Memory B cell (primary cell): ENCODE data around the gene FGD5.

ENCODE experiments used
- ATAC-seq: fragments of 150-1000 bp; cut with Tn5 transposase; 2 replicates; pipeline ENCODE4 v1.10.0; 2021; ENCODE audit warnings: low read depth, mild to moderate bottlenecking, moderate library complexity
- DNase-seq, 2 donors: peaks; one replicate each; pipeline ENCODE4 v3.0.0; 2022; ENCODE audit warnings: low spot score in 2 of 2
- H3K27ac Mint-ChIP-seq: one replicate; pipeline ENCODE4 v1.8.0; 2022; ENCODE audit warnings: mild to moderate bottlenecking, moderate library complexity, mixed read lengths
- H3K27me3 Mint-ChIP-seq: one replicate; pipeline ENCODE4 v1.8.0; 2022; ENCODE audit warnings: mixed read lengths
- H3K36me3 Mint-ChIP-seq: one replicate; pipeline ENCODE4 v1.8.0; 2022; ENCODE audit warnings: mild to moderate bottlenecking, mixed read lengths
- H3K4me1 Mint-ChIP-seq: one replicate; pipeline ENCODE4 v1.8.0; 2022; ENCODE audit warnings: mixed read lengths
- H3K4me3 Mint-ChIP-seq: one replicate; pipeline ENCODE4 v1.8.0; 2022; ENCODE audit warnings: mild to moderate bottlenecking, moderate library complexity, mixed read lengths
- H3K9me3 Mint-ChIP-seq: one replicate; pipeline ENCODE4 v1.8.0; 2022; ENCODE audit warnings: mixed read lengths

The FGD5 gene

DNA sequence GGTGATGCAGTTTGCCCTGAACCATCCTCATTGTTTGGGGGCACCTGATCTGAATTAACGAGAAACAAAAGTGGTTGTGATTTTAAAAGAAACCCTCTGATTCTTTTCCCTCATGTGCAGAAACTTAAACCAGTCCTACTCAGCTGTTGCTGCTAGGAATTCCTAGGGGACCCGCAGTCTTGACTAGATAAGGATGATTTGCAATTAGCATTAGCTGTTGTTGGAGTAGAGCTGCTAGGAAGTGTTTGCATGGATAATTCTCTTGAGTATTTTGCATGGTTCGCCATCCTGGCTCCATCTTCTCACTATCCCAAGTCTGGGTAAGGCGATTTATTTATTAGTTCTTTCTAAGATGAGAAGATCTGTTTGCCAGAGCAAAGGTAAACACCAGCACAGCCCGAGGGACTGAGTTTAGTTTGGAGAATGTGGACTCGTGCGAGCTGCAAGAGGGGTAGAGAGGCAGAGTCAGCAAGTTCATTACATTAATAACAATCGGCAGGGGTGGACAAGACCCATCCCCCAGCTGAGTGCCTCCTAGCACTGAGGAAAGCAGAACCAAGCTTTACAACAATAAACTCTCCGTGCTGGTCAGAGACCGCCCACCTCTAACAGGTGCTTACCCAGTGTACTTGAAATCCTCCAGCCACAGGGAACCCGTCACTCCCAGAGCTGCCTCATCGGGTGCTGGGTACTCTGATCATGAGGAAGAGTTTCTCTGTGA, 4.1 kb downstream of the FGD5 start:
- Mint-ChIP-seq H3K27ac (no peak overlapping the region), H3K27me3 (peaks cover 25% of the 10 kb centered on the region), H3K4me1 (no peaks in the 10 kb centered on the region), H3K4me3 (no peak overlapping the region), H3K9me3 (no peaks in the 10 kb centered on the region), H3K36me3 (no peaks in the 10 kb centered on the region)
- ATAC-seq (no peak), DNase-seq (no peak)

DNA sequence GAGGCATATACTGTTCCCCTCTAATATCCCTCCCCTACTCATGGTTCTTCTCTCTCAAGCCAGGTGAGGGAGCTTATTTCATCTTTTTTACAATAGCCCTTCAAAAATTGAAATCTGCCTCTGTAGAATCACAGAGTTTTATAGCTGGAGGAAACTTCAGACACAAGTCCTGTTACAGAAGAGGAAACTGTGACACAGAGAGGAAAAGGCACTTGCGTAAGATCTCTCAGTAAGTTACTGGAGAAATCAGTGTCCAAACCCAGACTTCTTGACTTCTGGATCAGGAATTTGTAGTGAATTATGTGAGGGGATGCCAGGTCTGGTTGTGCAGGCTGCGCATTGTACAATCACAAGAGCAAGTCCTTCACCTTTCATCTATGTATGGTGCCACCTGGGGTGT, 4.6 kb downstream of the FGD5 start:
- Mint-ChIP-seq H3K4me3 (no peak overlapping the region), H3K9me3 (no peaks in the 10 kb centered on the region), H3K27ac (no peak overlapping the region), H3K36me3 (no peaks in the 10 kb centered on the region), H3K4me1 (no peaks in the 10 kb centered on the region), H3K27me3 (peaks cover 26% of the 10 kb centered on the region)
- DNase-seq = no peak
- ATAC-seq = no peak

DNA sequence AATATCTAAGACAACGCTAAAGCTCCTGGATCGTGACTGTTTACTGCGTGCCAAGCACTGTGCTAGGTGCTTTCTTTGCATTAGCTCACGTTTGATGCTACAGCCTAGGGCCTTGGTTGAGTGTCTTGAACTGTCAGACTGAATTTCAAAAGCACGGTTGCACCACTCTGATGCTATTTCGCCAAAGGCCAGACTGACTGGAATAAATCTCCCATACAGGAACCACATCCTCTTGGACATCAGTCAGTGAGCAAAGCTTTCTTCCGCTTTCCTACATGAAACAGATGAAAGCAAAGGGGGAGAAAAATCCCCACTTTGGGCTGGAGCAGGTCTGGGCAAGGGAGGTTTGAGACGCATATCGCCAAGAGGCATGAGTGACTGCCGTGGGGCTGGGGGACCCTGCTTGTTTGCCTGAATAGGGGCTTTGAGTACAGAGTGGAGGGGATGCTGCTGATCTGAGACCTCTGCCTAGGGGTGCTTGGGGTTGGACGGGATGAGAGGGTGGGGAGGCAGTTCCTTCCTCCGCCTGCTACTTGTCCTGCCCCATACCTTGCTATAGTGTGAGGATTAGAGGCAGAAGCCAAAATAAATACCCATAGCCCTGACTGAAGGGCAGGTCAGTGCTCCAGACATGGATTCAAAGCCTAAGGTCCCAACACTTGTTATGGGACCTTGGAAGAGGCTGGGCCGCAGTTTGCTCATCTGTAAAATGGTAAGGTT, 5.3 kb downstream of the FGD5 start:
- no peak for DNase-seq
- H3K9me3 Mint-ChIP-seq = no peaks in the 10 kb centered on the region
- H3K4me1 Mint-ChIP-seq = no peaks in the 10 kb centered on the region
- peaks cover 29% of the 10 kb centered on the region for H3K27me3 Mint-ChIP-seq
- no peak overlapping the region for H3K4me3 Mint-ChIP-seq
- no peak overlapping the region for H3K27ac Mint-ChIP-seq
- ATAC-seq = no peak
- H3K36me3 Mint-ChIP-seq = no peaks in the 10 kb centered on the region

DNA sequence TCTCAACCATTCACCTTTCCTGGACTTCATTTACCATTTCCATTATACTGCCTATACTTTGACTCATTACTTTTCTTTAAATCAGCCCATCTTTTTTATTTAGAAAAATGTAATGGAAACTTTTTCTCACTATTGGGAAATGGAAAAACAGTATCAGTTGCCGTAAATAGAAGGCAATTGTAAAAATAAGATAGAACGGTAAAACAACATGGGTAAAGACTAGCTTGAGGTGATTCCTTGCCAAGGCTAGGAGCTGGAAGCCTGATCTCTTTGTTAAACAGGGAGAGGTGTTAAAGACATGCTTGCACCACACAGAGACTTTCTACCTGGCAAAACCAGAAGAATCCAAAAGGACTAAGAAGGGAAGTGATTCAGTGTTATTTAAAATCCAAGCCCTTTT, 5.9 kb downstream of the FGD5 start:
- H3K27me3 Mint-ChIP-seq = peaks cover 27% of the 10 kb centered on the region
- H3K36me3 Mint-ChIP-seq = no peaks in the 10 kb centered on the region
- no peak for DNase-seq
- no peaks in the 10 kb centered on the region for H3K4me1 Mint-ChIP-seq
- no peak overlapping the region for H3K27ac Mint-ChIP-seq
- ATAC-seq = no peak
- no peak overlapping the region for H3K4me3 Mint-ChIP-seq
- H3K9me3 Mint-ChIP-seq = no peaks in the 10 kb centered on the region

DNA sequence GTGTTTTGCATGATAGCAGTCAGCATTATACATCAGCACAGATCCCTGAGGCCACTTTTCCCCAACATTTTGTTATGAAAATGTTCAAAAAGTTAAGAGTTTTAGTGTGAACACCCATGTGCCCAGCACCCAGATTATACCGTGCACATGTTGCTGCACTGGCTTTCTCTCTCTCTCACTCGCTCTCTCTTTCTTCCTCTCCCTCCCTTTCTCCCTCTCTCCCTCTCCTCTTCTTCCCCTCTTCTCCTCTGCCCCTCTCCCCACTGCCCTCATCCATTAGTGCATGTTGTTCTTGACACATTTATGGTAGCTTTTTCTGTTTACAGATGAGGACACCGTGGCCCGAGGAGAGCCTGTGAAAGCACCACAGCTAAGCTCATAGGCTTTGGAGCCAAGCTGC, 7.3 kb downstream of the FGD5 start:
- peaks cover 31% of the 10 kb centered on the region for H3K27me3 Mint-ChIP-seq
- no peak overlapping the region for H3K27ac Mint-ChIP-seq
- no peaks in the 10 kb centered on the region for H3K9me3 Mint-ChIP-seq
- ATAC-seq = no peak
- H3K4me1 Mint-ChIP-seq = no peaks in the 10 kb centered on the region
- no peak overlapping the region for H3K4me3 Mint-ChIP-seq
- DNase-seq = no peak
- H3K36me3 Mint-ChIP-seq = no peaks in the 10 kb centered on the region

DNA sequence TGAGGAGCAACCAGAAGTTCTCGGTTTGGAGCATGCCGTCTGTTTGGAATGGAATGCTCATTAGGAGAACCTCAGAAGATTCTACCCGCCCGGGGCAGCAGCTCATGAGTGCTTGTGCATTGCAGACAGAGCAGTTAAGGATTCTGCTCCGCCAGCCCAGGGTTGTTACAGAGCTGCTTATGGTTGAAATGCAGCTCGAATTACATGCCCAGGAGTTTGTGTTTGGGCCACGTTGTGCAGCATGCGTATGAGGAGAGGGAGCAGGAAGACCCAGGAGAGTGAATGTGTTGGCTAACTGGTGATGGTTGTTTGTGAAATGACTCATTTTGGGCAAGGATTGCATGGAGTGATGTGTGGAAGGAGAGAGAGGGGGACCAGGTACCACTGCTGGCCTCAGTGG, 9.0 kb downstream of the FGD5 start:
- Mint-ChIP-seq H3K9me3 (no peaks in the 10 kb centered on the region), H3K36me3 (no peaks in the 10 kb centered on the region), H3K4me3 (no peak overlapping the region), H3K4me1 (no peaks in the 10 kb centered on the region), H3K27me3 (peaks cover 31% of the 10 kb centered on the region), H3K27ac (no peak overlapping the region)
- ATAC-seq (no peak), DNase-seq (no peak)

DNA sequence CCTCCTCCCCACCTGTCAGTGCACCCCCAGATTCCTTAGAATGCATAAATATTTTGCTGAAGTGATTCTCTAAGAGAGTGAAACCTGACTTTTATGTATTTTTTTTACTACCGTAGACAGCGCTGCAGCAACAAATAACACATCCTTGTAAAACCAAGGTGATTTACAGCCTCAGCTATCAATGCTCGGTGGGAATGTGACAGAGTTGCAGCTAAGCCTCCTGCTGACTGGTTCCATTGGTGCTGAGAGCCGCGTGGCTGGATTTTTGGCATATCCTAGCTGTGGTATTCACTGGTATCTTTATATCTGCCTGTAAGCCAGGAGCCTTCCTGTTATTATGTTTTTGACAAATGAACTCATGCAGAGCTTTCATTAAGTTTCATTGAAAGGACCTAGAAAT, 11.0 kb downstream of the FGD5 start:
- Mint-ChIP-seq H3K36me3 (no peaks in the 10 kb centered on the region), H3K4me1 (no peaks in the 10 kb centered on the region), H3K4me3 (no peak overlapping the region), H3K27ac (no peak overlapping the region), H3K27me3 (peaks cover 26% of the 10 kb centered on the region), H3K9me3 (no peaks in the 10 kb centered on the region)
- no peak for DNase-seq
- ATAC-seq = no peak

DNA sequence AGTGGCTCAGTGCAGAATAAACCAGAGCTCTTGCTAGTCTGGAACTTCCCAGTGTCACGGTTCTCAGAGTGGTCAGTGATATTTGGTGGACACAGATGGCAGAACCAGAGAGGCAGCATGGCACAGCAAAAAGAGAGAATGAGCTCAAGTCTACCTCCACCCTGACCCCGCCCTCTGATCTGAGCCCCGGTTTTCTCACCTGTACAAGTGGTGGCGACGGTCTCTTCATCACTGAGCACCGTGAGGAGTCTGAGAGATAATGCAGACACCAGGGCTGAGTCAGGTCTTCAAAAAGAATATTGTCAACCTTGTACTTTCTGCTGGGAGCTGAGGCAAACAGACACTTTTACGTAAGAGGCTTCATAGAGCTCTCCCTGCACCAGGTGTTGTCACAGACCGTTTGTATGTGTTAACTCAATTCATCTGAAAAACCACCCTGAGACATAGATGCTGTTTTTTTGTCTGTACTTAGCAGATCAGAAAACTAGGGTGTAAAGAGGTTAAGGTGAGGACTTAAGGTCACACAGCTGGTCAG, 13.2 kb downstream of the FGD5 start:
- Mint-ChIP-seq H3K27me3 (peaks cover 24% of the 10 kb centered on the region), H3K4me3 (no peak overlapping the region), H3K36me3 (no peaks in the 10 kb centered on the region), H3K4me1 (no peaks in the 10 kb centered on the region), H3K27ac (no peak overlapping the region), H3K9me3 (no peaks in the 10 kb centered on the region)
- ATAC-seq (no peak), DNase-seq (no peak)

DNA sequence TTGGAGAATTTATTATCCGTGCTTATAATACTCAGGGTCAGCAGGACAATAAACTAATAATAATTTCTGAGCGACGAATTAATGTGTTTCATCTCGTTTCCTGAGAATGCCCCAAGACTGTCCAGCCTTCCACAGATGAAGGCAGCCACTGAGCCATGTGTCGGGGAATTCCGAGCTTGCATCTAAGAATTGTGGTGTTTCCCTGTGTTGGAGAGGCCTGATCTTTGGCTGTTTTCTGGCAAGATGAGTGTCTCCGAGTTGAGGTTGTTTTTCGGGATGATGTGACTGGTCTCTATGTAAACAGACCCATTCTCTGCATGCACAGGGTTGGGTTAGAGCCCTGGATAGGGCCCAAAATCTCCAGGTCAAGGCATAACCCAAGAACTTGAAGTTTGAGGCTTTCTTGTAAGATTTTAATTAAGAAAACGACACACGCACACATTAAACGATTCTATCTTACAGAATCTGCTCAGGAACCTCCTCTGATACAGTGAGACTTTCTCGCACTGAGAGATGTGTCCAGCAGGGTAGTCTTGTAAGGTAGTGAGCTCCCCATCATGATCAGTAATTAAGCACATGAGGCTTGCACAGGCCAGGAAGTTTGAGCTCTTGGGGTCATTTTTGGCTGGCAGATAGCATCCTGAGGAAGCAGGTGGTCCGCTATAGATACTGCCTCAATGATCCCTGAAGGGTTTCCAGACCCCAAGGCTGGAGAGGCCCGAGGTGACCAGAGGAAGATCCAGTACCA, 14.4 kb downstream of the FGD5 start:
- DNase-seq (no peak), ATAC-seq (no peak)
- Mint-ChIP-seq H3K27me3 (peaks cover 20% of the 10 kb centered on the region), H3K36me3 (no peaks in the 10 kb centered on the region), H3K4me3 (no peak overlapping the region), H3K9me3 (no peaks in the 10 kb centered on the region), H3K27ac (no peak overlapping the region), H3K4me1 (no peaks in the 10 kb centered on the region)

DNA sequence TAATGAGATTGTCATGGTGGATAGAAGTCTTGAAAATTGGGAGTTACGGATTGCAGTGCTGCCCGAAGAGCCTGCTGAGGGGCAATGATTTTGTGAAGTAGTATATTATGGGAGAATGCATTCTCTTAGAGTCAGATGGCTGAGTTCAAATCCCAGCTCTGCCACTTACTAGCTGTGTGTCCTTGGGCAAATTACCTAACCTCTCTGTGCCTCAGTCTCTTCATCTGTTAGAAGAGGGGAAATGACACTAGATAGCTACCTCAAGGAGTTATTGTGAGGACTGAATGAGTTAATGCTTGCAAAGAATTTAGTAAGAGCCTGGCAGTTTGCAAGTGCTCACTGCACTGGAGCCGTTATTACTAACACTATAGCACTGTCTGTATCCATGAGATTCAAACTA, 15.4 kb downstream of the FGD5 start:
- Mint-ChIP-seq H3K4me1 (no peaks in the 10 kb centered on the region), H3K36me3 (no peaks in the 10 kb centered on the region), H3K4me3 (no peak overlapping the region), H3K27ac (no peak overlapping the region), H3K27me3 (peaks cover 14% of the 10 kb centered on the region), H3K9me3 (no peaks in the 10 kb centered on the region)
- DNase-seq (no peak), ATAC-seq (no peak)

DNA sequence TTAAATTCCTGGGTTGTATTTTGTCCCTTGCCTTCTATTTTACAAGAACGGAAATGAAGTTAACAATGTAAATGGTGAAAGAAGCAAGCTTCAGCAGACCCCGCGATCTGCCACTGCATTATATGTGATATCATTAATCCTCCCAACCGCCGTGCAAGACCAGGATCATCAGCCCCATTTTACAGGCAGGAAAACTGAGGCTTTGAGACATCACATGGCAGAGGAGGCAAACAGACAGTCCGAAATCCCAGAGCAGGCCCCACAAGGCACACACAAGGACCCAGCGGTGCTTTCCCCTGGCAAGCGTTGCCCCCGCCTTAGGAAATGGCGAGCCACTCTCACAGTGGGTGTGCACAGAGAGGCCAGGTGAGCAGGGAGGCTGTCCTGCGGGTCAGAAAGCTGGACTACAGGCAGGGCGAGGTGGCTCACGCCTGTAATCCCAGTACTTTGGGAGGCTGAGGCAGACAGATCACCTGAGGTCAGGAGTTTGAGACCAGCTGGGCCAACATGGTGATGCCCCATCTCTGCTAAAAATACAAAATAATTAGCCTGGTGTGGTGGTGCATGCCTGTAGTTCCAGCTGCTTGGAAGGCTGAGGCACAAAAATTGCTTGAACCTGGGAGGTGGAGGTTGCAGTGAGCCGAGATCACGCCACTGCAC, 16.2 kb downstream of the FGD5 start:
- Mint-ChIP-seq H3K4me1 (no peaks in the 10 kb centered on the region), H3K4me3 (no peak overlapping the region), H3K27me3 (peaks cover 12% of the 10 kb centered on the region), H3K27ac (no peak overlapping the region), H3K9me3 (no peaks in the 10 kb centered on the region), H3K36me3 (no peaks in the 10 kb centered on the region)
- ATAC-seq (no peak), DNase-seq (no peak)

DNA sequence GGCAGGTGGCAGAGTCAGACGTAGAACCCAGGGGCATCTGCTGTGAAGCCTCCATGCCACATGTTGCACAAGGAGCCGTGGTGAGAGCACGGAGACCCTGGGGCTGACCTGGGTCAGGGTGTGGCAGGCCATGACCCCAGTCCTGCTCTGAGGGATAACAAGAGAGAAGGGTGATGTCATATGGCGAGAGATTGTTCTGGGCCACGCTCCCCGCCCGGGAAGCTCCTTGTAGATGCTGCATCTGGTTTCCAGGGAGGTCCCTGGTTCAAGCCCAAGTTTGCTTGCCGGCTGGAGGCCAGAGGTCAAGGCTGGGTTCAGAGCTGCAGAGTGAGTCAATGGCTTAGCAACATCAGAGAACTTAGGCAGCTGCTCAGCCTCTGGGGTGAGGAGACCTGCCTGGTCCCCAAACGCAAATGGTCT, 17.3 kb downstream of the FGD5 start:
- Mint-ChIP-seq H3K4me1 (no peaks in the 10 kb centered on the region), H3K27me3 (peaks cover 5% of the 10 kb centered on the region), H3K4me3 (no peak overlapping the region), H3K9me3 (no peaks in the 10 kb centered on the region), H3K27ac (no peak overlapping the region), H3K36me3 (no peaks in the 10 kb centered on the region)
- no peak for DNase-seq
- ATAC-seq = no peak

DNA sequence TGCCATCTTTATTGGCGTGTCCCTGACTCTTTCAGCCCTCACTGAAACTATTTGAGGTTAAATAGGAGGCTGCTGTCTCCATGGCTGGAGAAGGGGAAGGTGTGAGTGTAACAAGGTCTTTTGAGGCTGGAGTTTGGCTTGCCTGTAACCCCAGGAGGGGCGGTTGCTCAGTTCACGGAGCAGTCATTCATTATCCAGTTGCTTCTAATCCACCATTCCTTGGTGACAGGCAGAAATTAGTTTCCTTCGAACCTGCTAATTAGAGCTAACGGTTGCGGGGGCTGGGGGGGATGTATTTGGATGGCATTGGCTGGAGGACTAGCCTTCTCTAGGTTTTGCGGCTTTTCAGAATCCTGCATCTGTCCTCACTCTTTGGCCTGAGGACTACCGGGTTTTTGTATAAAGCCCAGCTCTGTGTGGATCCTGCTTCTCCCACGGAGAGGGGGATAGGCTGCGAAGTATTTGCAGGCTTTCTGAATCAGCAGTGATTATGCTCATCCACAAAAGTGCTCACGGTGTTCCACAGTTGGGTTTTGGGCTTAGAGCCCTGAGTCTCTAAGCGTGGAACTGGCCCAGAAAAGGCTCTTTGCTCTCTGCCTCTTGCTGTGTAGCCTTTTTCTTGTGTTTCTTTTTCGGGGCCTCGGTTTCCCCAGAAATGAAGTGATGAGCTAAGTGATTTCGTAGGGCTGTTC, 18.6 kb downstream of the FGD5 start:
- H3K27me3 Mint-ChIP-seq = peaks cover 5% of the 10 kb centered on the region
- H3K4me3 Mint-ChIP-seq = no peak overlapping the region
- no peaks in the 10 kb centered on the region for H3K36me3 Mint-ChIP-seq
- ATAC-seq = no peak
- peaks cover 2% of the 10 kb centered on the region for H3K4me1 Mint-ChIP-seq
- H3K9me3 Mint-ChIP-seq = no peaks in the 10 kb centered on the region
- H3K27ac Mint-ChIP-seq = no peak overlapping the region
- no peak for DNase-seq
